ENCODE data around the gene ADGRL4.
"Not testable (repeated sequence)": the region's sequence is repeated elsewhere in the genome, so short reads cannot be mapped to it uniquely, and the experiment has no call there.

Gene ADGRL4

GRCh38 chr1:79006564-79006963, at the start of gene ADGRL4:
Gene ADGRL4 (minus strand): TSS chr1:79006730. CDS start chr1:79006654, 76 bp downstream.
- DNase-seq, result no peak

- no peak for DNase-seq
Measured at GRCh38 chr1:79055856-79056255, 49.3 kb upstream of the ADGRL4 start.

- DNase-seq, result no peak
Measured at GRCh38 chr1:79052829-79053449, 46.4 kb upstream of the ADGRL4 start.

DNA sequence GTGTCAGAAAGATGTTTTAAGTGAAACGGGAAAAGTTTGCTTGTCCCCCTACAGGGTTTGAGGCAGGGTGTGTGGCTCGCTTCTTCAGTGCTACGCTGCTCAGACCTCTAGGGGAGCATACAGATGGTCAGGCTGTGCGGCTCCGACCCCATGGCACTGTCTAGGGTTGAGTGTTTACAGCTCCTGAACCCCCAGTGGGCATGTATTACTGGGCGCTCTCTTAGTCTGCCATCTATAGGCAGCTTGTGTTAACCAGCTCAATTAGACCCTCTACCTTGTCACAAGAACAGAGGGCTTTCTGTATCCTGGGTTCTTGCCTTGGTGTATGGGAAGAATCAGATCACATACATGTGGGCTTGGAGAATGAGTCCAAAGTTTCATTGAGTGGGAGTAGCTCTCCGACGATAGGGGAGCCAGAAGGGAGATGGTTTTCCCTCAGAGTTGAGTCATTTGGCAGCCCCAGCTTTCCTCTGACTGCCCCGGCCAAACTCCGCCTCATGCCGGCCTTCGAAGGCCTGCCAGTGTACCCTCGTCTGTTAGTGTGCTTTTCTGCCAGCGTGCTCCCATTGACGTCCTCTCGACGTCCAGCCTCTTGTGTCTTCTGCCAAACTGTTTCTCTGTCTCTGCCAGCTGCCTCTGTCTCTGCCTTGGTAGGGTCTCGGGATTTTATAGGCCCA, 38.6 kb upstream of the ADGRL4 start:
- DNase-seq, result no peak

- no peak for DNase-seq
Measured at GRCh38 chr1:79043506-79043905, 37.0 kb upstream of the ADGRL4 start.

DNA sequence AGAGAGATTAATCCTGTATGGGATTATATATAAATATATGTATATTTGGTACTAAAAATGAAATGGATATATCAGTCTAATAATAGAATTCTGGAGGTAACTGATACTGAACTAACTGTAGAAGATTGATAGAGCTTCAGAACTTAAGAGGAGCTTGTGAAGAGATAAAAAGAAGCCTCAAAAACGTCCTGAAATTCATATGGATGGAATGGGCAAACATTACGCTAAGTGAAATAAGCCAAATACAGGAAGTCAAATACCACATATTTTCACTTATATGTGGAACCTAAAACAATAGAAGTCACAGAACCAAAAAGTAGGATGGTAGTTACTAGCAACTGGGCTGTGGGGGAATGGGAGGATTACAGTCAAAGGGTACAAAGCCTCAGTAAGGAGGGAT, 36.0 kb upstream of the ADGRL4 start:
- no peak for DNase-seq

GRCh38 chr1:79042117-79042516, 35.6 kb upstream of the ADGRL4 start:
- DNase-seq, result no peak

DNA sequence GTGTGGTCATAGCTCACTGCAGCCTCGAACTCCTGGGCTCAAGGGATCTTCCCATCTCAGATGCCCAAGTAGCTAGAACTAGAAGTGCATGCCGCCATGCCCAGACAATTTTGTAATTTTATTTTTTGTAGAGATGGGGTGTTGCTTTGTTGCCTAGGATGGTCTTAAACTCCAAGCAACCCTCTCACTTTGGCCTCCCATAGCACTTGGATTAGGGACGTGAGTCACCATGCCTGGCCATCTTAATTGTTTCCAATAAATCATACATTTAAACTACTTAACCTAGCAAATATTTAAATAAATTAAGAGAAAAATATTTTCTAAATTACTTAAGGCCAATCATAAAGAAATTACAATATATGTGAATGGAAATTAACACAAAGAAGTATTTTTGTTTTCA, 35.1 kb upstream of the ADGRL4 start:
- DNase-seq, result no peak

- DNase-seq, result no peak
Measured at GRCh38 chr1:79040424-79041082, 34.0 kb upstream of the ADGRL4 start.

- DNase-seq, result no peak
Measured at GRCh38 chr1:79037085-79037484, 30.6 kb upstream of the ADGRL4 start.

GRCh38 chr1:79012500-79012899, 6.0 kb upstream of the ADGRL4 start:
- no peak for DNase-seq

- no peak for DNase-seq
Measured at GRCh38 chr1:79010589-79010988, 4.1 kb upstream of the ADGRL4 start.

DNA sequence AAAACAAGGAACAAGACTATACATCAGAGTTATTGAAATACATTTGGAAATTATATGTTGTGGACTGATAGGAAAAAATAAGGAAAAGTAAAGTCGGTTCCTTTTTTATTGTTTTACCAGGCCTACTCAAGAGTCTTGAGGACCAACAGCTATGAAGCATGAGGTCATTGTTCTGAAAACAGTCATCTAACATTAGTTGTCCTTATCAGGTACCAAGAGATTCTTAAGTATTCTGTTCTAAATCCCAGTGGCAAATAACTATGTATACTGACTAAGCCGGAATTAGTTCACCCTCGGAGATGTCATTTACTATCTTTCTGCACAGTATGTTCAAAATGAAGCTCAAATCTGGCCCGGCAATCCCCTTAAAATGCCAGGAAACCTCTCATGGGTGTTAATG, 585 bp downstream of the ADGRL4 start:
- DNase-seq, result no peak

- DNase-seq, result no peak
Measured at GRCh38 chr1:79004916-79005315, 1.6 kb downstream of the ADGRL4 start.

- DNase-seq, result no peak
Measured at GRCh38 chr1:78996791-78997190, 9.7 kb downstream of the ADGRL4 start.

GRCh38 chr1:78987042-78987441, 19.5 kb downstream of the ADGRL4 start:
- DNase-seq, result no peak

DNA sequence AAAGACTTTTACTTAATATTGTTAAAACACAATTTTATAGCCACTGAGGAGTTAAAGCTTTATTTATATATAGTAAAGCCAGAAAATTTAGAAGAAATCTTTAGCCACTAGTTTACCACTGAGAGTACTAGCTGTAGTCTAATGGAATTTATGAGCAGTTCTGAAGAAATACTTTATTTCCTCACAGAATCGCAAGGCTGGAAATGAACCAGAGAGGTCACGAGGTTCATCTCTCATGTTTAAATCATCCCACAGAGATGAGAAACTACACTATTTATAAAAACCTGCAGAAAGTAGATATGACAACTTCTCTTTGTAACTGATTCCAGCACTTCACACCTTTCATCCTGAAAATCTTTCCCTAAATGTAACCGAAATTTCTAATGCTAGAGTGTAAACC, 26.0 kb downstream of the ADGRL4 start:
- no peak for DNase-seq

DNA sequence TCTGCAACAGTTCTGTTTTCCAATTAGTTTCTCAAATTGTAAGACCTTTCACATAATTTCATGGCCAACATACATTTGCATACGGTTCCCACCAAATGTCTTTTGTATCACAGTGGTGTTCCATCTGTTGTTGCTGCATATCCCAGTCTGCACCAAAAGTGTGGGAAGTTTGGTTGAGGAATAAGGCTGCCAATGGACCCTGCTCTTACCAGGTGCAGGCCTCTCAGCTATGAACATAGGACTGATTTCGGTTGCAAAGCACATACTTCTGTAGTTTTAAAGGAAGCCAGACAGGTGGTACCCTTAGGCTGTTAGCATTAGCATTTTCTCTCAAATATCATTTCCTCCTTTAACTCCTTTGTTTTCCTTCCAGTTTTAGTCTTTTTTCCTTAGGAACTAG, 33.8 kb downstream of the ADGRL4 start:
- no peak for DNase-seq

- DNase-seq, result not testable (repeated sequence)
Measured at GRCh38 chr1:78967091-78967490, 39.4 kb downstream of the ADGRL4 start.

DNA sequence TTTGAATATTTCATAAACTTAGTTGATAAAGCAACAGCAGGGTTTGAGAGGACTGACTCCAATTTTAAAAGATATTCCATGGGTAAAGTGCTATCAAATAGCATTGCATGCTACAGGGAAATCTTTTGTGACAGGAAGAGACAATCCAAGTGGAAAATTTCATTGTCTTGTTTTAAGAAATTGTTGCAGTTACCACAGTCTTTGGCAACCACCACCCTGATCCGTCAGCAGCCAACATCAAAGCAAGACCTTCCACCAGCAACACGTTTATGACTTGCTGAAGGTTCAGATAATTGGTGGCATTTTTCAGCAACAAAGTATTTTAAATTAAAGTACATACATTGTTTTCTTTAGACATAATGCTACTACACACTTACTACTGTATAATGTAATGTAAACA, 47.8 kb downstream of the ADGRL4 start:
- DNase-seq, result no peak

- no peak for DNase-seq
Measured at GRCh38 chr1:78950826-78951225, 55.7 kb downstream of the ADGRL4 start.

- no peak for DNase-seq
Measured at GRCh38 chr1:78949227-78949626, 57.3 kb downstream of the ADGRL4 start.

DNA sequence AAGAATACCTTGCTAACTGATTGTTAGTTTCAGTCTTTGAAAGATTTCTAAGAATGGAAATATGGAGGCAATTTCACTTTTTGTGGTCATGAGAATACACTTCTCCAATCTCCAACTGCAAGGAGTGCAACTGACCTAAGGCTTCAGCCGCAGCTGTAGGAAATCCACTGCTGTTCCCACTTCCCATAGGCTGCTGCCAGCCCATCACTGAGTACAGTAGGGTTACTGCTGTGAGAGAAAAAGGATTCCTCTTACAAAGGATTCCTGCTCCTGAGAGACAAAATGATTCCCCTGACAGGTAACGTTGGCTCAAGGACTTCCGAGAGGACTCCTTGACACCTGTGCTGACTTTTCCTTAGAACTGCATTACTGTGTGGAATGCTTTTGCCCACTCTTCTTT, 87.4 kb downstream of the ADGRL4 start:
- no peak for DNase-seq

DNA sequence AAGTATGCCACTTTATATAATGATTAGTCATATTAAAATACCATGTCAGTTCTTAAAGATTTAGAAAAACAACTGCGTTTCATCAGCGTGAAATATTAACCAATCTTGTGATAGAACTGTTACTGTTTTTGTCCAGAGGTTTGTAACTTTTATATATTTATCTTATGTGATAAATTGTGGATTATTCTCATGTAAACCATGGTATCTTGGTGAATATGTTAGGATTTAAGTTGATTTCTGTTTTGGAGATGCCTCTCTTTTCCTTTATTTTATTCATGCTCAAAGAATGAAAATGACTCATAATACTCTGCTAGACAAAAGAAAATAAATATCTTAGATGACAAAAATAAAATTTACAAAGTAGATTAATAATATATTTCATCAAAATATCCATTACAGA, 88.4 kb downstream of the ADGRL4 start:
- DNase-seq, result no peak
